HAP-1 (cell line): ENCODE data around the gene ENOX1.

Source experiments
- DNase-seq, 2 experiments: peaks; one replicate each; pipeline ENCODE4 v3.0.0-alpha.2; 2016 to 2020; ENCODE audit warnings: low spot score in 2 of 2
- H3K27me3 ChIP-seq: fragments of 250-450 bp; sonication (Bioruptor Pico); 2 replicates; pipeline ENCODE4 v1.5.1; 2020; ENCODE audit warnings: low read depth, mild to moderate bottlenecking, moderate library complexity
- H3K36me3 ChIP-seq: fragments of 250-450 bp; sonication (Bioruptor Pico); replicated peaks from 2 replicates; pipeline ENCODE4 v1.5.1; 2020; ENCODE audit warnings: mild to moderate bottlenecking
- H3K4me1 ChIP-seq: fragments of 250-450 bp; sonication (Bioruptor Pico); 2 replicates; pipeline ENCODE4 v1.5.1; 2020; ENCODE audit warnings: mild to moderate bottlenecking
- H3K4me3 ChIP-seq: fragments of 250-450 bp; sonication (Bioruptor Pico); 2 replicates; pipeline ENCODE4 v1.5.1; 2020; ENCODE audit warnings: mild to moderate bottlenecking, moderate library complexity
- H3K9me3 ChIP-seq: fragments of 250-450 bp; sonication (Bioruptor Pico); 2 replicates; pipeline ENCODE4 v1.5.1; 2020; ENCODE audit warnings: mild to moderate bottlenecking, moderate library complexity
- in situ Hi-C: fragments of 300-500 bp; cut with MboI; formaldehyde crosslinking; loops from 3 replicates; pipeline ENCODE4 v1.14.3; 2020; ENCODE audit warnings: low sequenced_read_pairs, inconsistent platforms, mixed read lengths

Gene ENOX1

DNA sequence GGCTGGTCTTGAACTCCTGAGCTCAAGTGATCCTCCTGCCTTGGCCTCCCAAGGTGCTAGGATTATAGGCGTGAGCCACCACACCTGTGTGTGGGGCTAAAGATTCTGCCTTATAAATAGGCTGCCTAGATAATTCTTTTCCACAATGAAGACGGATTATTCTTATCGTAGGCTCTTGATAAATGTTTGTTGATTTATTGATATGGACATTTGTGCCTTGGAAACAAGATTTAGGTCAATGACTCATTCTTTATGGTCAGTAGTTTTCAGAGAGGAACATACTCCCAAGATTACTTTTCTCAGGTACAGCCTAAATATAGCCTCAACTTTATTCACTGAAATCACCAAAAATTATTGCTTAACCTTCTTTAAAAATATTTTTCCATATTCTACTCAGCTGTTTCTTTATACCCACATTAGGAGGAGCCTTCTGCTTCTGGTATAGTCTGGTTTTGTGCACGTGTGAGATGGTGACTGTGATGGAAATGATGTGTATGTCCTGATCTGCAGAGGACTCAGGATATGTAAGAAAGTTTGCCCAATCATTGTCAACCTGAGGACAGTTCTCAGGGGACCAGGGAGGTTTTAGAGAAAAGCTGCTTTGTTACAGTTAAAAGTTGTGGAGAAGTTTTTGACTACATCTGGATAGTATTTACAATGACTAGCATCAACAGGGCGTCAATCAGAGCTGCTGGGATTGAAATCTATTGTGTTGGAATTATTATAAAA is 554.5 kb downstream of the ENOX1 start:
- Histone ChIP-seq H3K27me3 (no peaks in the 10 kb centered on the region), H3K9me3 (no peaks in the 10 kb centered on the region), H3K4me3 (no peak overlapping the region), H3K36me3 (no peaks in the 10 kb centered on the region), H3K4me1 (no peaks in the 10 kb centered on the region; the same call in 1 of the 2 replicates)
- DNase-seq, result no peak
- in situ Hi-C loops, result no loop called here

DNA sequence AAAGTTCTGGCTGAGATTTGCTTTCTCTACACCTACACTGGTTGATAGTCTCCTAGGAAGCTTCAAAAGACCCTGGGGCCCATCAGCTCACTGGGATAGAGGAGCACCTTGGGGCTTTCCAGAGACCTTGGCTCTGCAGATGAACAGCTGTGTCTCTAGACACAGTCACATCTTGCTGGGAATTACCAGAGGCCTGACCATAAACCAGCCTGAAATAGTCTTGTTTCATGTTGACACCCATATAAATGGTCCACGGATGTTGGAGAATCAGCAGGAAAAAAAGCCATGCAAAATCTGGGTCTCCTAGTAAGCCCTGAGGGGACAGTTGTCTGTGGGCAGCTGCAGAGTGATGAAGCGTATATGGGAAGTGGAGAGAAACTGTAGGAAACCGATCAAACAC is 555.8 kb downstream of the ENOX1 start:
- Histone ChIP-seq H3K4me3 (no peak overlapping the region), H3K27me3 (no peaks in the 10 kb centered on the region), H3K4me1 (no peaks in the 10 kb centered on the region; the same call in 1 of the 2 replicates), H3K36me3 (no peaks in the 10 kb centered on the region), H3K9me3 (no peaks in the 10 kb centered on the region)
- no peak for DNase-seq
- in situ Hi-C loops, result no loop called here

DNA sequence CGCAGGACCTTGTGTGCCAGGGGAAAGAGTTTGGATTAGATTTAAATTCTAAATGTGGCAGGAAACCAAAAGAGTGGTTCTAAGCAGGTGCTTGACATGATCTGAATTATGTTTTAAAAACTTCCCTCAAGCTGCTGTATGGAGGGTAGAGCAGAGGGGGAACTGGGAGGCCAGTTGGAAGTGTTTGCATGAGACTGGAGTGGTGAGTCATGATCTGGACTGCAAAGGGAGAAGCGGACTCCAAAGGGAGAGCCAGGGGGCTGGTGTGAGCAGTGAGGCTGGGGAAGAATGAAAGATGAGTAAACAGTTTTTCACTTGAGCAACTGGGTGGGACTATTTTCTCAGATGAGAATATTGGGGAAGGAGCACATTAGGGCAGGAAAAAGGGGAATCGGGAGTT is 557.3 kb downstream of the ENOX1 start:
- H3K27me3 ChIP-seq, result no peaks in the 10 kb centered on the region
- H3K4me1 ChIP-seq, result no peaks in the 10 kb centered on the region; the same call in 1 of the 2 replicates
- H3K4me3 ChIP-seq, result no peak overlapping the region
- in situ Hi-C loops, result no loop called here
- no peaks in the 10 kb centered on the region for H3K9me3 ChIP-seq
- DNase-seq, result no peak
- H3K36me3 ChIP-seq, result no peaks in the 10 kb centered on the region

DNA sequence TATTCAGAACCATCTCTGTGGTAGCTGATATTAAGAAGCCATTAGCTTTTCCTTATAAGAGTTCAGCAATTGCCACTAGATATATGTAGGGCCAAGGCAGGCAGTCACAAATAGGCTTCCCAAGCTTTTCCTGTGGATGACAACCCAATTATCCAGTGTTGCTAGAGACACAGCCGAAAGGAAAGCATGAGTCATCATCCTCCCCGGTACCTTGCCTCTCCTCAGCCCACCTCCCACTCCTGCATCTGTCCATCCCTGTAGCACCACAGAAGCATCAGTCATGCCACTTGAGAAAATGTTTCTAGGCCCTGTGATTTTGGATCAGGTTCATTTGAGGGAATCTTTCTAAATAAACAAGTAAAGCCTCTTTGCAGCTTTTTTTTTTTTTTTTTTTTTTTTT is 559.1 kb downstream of the ENOX1 start:
- Histone ChIP-seq H3K4me3 (no peak overlapping the region), H3K4me1 (no peaks in the 10 kb centered on the region), H3K9me3 (no peaks in the 10 kb centered on the region), H3K27me3 (no peaks in the 10 kb centered on the region), H3K36me3 (no peaks in the 10 kb centered on the region)
- DNase-seq, result no peak
- in situ Hi-C loops, result no loop called here

DNA sequence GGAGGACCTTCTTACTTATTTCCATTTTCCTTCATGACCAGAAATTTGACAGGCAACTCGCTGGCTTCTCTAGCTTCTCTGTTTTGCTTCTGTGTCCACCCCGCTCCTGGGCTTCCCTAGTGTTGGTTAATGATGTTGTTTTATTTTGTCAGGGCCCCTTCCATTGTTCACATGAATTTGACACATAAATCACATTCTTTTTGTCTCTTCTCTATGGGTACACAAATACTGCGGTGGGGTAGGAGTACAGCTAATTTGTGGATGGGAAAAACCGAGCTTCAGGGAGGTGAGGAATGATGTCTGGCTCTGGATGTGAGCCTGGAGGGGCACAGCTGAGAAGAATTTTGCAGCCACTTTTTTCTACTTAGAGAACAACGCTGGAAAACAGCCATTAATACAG is 563.6 kb downstream of the ENOX1 start:
- H3K4me1 ChIP-seq, result no peaks in the 10 kb centered on the region
- in situ Hi-C loops, result no loop called here
- H3K4me3 ChIP-seq, result no peak overlapping the region
- no peak for DNase-seq
- H3K9me3 ChIP-seq, result no peaks in the 10 kb centered on the region; the same call in 1 of the 2 replicates
- no peaks in the 10 kb centered on the region for H3K27me3 ChIP-seq
- H3K36me3 ChIP-seq, result no peaks in the 10 kb centered on the region

DNA sequence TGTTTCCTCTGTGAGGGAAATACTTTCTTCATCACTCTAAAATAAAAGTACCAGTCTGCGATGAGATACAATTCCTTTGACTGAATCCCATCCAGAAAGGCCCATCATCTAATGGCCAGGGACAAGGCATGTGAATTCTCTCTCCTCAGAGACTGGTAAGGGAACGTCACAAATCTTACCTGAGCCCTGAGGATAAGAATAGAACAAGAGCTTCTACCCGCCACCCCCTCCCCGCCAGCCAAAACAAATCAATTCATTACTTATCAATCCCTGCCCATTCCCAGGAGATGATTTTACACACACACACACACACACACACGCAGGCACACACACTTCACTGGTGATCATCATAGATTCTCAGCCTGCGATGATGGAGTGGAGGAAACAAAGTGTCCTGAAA is 564.7 kb downstream of the ENOX1 start:
- DNase-seq, result no peak
- no peaks in the 10 kb centered on the region; the same call in 1 of the 2 replicates for H3K9me3 ChIP-seq
- no peak overlapping the region for H3K4me3 ChIP-seq
- no peaks in the 10 kb centered on the region for H3K27me3 ChIP-seq
- H3K4me1 ChIP-seq, result no peaks in the 10 kb centered on the region
- in situ Hi-C loops, result no loop called here
- H3K36me3 ChIP-seq, result no peaks in the 10 kb centered on the region

DNA sequence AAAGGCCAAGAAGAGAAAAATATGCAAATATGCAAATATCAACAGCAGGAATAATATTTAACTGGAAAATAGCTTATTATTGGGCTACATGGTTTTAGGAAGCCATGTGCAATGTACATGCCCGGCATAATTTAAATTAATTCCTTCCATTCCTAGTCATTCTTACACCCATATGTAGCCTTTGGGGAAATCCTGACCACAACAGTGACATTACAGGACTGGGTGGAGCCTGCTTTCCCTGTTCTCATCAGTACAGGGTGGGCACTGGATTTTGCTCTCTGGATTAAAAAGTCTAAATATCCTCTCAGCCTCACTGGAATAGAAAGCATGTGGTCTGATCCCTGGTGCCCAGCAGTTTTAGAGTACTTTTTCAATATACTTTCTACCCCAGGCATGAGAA is 565.2 kb downstream of the ENOX1 start:
- H3K9me3 ChIP-seq, result no peaks in the 10 kb centered on the region; the same call in 1 of the 2 replicates
- no peaks in the 10 kb centered on the region for H3K4me1 ChIP-seq
- no peak overlapping the region for H3K4me3 ChIP-seq
- H3K27me3 ChIP-seq, result no peaks in the 10 kb centered on the region
- in situ Hi-C loops, result no loop called here
- DNase-seq, result no peak
- H3K36me3 ChIP-seq, result no peaks in the 10 kb centered on the region

DNA sequence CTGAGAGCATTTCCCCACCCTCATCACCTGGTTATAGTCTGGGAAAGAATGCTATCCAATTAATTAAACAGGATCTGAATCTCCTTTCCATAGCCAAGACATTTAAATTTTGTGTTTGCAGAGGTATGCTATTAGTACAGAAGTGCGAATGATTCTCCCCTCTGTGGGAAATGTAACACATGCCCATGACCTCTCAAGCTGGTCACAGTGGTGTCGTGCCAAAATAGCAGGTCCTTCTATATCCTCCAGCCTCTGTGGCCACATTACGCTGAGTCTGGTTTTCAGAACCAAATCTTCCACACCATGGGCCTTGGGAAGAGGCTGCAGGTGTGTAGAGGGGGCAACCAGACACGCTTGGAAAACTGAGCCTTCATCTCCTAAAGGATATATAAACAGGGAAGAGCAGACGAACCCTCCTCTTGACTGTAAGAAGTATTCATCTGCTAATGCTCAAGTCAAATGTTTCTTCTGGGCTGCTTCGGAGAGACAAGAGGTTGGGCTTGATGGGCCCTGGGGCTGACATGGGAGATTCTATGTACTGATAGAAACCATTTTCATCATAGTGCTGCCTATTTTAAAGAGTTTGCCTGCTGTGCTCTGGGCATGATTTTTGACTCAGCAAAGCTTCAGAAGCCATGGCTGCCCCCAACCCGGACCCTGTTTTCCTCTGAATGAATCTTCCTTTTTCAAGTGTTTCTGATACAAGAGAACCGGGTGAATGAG is 565.7 kb downstream of the ENOX1 start:
- Histone ChIP-seq H3K4me1 (no peaks in the 10 kb centered on the region), H3K9me3 (no peaks in the 10 kb centered on the region; the same call in 1 of the 2 replicates), H3K27me3 (no peaks in the 10 kb centered on the region), H3K36me3 (no peaks in the 10 kb centered on the region), H3K4me3 (no peak overlapping the region)
- no peak for DNase-seq
- in situ Hi-C loops, result no loop called here

DNA sequence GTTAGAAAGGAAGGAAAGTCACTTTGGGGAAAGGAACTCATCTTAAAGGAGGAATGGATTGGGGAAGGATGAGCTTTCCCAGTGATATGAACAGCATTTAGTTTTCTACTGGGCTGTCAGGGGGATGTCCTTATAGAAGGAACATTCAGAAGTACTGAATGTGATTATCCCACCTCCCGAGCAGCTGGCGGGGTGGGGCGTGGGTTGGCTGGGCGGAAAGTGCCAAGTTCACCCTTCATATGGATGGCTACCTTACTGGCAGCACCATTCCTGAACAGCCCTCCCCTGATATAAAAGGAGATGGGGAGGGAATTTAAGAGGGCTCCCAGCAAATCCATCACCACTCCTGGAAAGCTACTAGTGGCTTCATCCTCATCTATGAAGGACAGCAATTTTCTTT is 572.6 kb downstream of the ENOX1 start:
- in situ Hi-C loops, result no loop called here
- no peaks in the 10 kb centered on the region for H3K4me1 ChIP-seq
- H3K27me3 ChIP-seq, result no peaks in the 10 kb centered on the region
- no peaks in the 10 kb centered on the region for H3K9me3 ChIP-seq
- H3K36me3 ChIP-seq, result no peaks in the 10 kb centered on the region
- no peak overlapping the region for H3K4me3 ChIP-seq
- DNase-seq, result no peak

DNA sequence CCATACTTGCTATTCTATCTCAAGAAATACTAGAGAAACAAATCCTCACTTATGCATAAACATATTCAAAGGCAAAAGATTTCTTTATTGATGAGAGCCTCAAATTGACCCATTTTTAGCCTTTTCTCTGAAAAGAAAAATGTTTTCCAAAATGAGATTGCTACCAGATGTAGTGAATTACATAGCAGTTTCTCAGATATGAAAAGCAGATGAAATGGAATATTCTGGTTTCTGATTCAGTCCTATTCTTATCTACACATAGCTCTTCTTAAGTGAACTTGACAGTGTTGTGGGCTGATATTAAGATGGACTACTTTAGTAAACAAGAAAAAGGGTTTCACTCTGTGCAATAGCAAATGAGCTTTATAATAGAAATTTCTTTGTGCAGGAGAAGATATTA is 579.9 kb downstream of the ENOX1 start:
- H3K4me3 ChIP-seq, result no peak overlapping the region
- no peaks in the 10 kb centered on the region for H3K27me3 ChIP-seq
- no peaks in the 10 kb centered on the region for H3K36me3 ChIP-seq
- no peaks in the 10 kb centered on the region; the same call in 1 of the 2 replicates for H3K9me3 ChIP-seq
- in situ Hi-C loops, result no loop called here
- H3K4me1 ChIP-seq, result no peaks in the 10 kb centered on the region
- DNase-seq, result no peak

DNA sequence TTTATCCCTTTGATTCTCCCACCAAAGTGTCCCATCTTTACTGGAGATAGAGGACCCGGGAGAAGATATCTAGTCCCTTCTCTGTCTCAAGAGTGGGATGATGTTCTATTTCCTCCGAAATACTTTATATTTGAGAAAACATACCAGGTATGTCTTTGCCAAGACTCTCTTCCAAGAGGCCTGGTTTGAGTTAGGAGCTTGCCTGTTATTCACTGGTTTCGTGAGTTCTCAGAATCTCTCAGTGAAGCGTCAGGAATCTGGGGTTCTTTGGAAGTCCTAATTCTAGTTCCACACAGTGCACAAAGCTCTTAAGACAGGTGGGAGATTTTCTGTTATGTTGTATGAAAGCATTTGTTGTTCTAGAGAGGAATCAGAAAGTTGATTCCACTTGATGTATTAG is 581.4 kb downstream of the ENOX1 start:
- no peaks in the 10 kb centered on the region; the same call in 1 of the 2 replicates for H3K9me3 ChIP-seq
- in situ Hi-C loops, result no loop called here
- H3K4me3 ChIP-seq, result no peak overlapping the region
- H3K36me3 ChIP-seq, result no peaks in the 10 kb centered on the region
- no peaks in the 10 kb centered on the region for H3K4me1 ChIP-seq
- H3K27me3 ChIP-seq, result no peaks in the 10 kb centered on the region; the same call in 1 of the 2 replicates
- no peak for DNase-seq

DNA sequence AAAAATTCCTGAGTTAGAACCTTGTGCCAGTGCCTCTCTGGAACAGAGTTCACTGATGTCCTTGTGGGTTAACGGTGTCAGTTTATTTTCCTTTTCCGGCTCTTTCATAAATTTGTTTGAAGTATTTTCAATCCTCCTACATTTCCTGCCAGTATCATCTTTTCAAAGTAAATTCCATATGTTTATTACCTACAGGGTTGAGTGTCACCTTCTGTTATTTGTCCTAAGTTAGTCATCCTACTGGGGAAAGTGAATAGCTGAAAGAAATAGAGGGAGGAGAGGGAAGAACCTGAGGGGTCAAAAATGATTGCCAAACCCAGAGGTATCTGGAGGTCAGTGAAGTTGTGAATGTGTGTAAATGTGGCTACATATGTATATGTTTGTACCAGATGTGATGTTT is 582.2 kb downstream of the ENOX1 start:
- H3K9me3 ChIP-seq, result no peaks in the 10 kb centered on the region; the same call in 1 of the 2 replicates
- in situ Hi-C loops, result no loop called here
- H3K4me3 ChIP-seq, result no peak overlapping the region
- no peak for DNase-seq
- H3K27me3 ChIP-seq, result no peaks in the 10 kb centered on the region; the same call in 1 of the 2 replicates
- no peaks in the 10 kb centered on the region for H3K36me3 ChIP-seq
- no peaks in the 10 kb centered on the region for H3K4me1 ChIP-seq

DNA sequence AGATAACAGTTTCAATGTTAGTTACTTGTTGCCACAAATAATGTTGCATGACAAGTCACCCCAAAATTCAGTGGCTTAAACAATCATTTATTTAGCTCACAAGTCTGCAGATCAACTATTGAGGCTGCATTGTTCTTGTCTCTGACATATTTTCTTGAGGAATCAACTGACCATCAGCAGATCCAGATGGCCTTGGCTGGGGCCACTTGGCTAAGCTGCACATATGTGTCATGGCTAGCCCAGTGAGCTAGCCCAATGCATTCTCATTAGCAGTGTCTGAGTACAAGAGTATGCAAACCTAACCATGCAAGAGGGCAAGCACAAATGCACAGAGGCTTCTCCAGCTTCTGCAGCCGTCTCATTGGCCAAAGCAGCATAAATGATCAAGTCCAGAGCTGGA is 583.0 kb downstream of the ENOX1 start:
- DNase-seq, result no peak
- in situ Hi-C loops, result no loop called here

DNA sequence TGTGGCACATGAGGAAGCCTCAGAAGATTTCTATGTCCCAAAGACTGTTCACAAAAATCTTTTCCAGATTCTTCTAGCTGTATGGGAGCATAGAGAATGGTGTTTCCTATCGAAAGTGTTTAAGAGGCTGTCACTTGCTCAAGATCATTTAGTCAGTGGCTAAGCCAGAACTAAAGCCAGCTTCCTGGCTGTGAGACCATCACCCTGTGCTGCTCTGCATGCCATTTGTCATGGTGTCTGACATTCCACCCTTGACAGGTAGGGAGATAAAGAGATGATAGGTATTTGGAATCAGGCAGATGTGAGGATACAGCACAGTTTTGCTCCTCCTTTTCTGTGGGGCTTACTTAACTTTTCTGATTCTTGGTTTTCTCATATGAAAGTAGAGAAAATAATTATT is 586.0 kb downstream of the ENOX1 start:
- Histone ChIP-seq H3K4me1 (no peaks in the 10 kb centered on the region), H3K9me3 (no peaks in the 10 kb centered on the region; the same call in 1 of the 2 replicates), H3K36me3 (no peaks in the 10 kb centered on the region), H3K4me3 (no peak overlapping the region), H3K27me3 (no peaks in the 10 kb centered on the region; the same call in 1 of the 2 replicates)
- in situ Hi-C loops, result no loop called here
- no peak for DNase-seq

More for the DNA sequence above, 583.0 kb downstream of the ENOX1 start:
- Histone ChIP-seq H3K36me3 (no peaks in the 10 kb centered on the region), H3K4me1 (no peaks in the 10 kb centered on the region), H3K9me3 (no peaks in the 10 kb centered on the region; the same call in 1 of the 2 replicates), H3K27me3 (no peaks in the 10 kb centered on the region; the same call in 1 of the 2 replicates), H3K4me3 (no peak overlapping the region)
